Measurements from ENCODE around the gene GUCA2A.
"Not testable (repeated sequence)": the region's sequence is repeated elsewhere in the genome, so short reads cannot be mapped to it uniquely, and the experiment has no call there.

The GUCA2A gene, protein sequence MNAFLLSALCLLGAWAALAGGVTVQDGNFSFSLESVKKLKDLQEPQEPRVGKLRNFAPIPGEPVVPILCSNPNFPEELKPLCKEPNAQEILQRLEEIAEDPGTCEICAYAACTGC

DNA sequence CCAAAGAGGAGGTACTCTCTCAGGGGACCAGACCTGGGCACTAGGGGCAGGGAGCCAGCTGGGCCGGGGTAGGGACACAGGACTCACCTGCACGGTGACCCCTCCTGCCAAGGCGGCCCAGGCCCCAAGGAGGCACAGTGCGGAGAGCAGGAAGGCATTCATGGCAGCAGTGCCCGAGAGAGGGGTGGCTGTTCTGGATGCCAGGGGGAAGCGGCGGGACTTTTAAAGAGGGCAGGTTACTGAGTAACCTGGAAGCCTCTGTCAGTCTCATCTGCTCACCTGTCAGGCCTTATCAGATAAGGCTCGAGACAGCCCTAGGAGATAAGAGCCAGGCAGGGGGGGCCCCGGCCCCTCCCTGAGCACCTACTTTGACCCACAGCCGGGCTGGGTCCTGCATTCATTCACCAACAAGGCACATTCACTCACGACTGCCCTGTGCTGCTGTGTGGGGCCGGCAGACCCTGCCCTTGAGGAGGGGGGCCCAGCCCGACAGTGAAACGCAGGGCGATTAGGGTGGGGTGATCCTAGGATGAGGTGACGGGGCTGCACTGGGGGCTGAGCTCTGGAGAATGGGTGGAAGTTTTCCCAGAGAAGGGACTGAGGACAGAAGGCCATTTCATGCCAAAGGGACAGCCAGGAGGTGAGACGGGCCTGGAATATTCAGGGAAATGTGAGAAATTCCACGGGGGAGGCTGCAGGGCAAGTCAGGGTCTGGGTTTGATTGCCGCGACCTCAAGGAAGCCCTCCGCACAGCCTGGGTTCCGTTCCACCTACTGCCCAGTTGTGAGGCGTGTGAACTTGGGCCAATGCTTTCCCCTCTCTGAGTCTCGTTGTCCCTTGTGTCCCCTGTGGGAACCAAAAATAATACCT lies at the start of gene GUCA2A:
TSS of gene GUCA2A (minus strand) at position 195 of the 870 bp plus-strand sequence. CDS start at position 162, 33 bp downstream.
- DNase-seq (ENCODE audit: low read depth), result no peak

DNA sequence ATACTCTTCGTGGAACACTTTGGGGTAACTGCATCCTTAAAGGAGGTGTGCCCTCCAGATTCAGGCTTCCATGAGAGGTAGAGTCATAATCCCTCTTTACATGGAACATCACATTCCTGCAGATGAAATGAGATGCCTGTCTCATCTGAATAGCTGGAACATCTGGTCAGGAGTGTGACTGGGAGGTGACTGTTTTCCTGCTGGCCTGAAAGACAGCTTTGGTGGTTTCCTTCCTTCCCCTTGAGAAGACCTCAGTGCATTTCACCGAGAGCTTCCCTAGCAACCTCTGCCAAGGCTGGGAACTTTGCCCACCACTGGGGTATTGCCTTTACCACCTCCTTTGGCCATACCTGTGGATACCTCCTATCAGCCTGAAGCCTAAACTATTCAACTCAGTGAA lies 46.7 kb upstream of the GUCA2A start:
- no peak for DNase-seq (ENCODE audit: low read depth)

DNA sequence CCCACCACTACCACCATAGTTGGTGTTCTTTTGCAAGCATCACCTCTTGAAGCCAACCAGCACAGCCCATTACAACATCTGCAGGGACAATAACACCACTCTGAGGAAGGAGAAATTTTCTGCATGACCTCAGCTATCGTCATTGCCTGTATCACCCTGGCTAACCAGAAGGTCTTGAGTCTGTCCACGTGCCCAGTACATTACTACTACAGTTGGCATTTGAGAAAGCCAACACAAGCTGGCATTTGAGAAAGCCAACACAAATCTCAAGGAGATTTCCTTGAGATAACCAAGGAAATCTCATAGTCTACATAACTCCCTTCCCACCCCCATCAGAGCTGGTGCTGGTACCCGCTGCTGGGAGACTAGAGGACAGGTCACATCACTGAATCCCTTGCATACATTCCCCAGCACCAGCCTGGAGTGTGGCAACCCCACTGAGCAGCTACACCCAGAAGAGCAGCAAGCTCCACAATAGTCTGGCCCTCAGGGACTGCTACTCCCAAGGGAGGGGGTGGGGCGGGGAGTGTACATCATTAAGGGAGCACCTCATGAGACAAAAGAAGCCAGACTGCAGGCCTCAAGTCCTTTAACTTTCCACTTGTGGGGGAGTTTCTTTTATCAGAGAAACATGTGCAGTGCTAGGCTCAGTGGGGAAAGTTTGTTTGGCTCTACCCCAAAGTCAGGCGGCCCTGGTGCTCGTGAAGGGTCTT lies 46.0 kb upstream of the GUCA2A start:
- DNase-seq (ENCODE audit: low read depth), result no peak

DNA sequence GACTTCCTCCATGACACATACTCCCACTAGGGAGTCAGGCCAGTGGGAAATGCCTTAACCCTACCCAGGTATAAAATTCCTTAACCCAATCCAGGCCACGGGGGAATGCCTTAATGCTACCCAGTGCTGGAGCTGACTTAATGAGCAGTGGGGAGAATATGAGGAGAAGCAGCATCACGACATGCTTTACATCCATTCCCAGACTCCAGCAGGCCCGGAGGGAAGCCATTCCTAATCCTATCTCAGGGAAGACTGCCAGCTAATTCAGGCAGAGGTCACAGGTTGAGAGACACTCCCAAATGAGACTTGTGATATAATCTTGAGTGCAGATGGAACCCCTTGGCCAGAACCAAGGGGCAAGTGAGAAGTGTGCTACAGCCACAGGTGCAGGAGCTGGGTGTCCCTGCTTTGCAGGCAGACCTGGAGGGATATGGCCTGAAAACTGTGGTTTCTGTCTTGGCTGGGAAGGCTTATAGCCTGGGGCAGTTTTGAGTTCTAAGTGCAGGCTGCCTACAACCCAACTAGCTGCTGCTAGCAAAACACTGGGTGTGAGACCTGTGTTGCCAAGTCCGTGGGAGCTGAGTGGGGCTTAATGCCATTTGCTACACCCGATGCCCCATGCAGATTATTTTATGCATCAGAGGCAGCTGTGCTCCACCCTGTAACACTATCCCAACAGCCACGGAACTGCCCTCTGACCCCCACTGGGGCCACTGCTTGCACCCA lies 45.1 kb upstream of the GUCA2A start:
- peak; percentile 8 for DNase-seq (ENCODE audit: low read depth)

DNA sequence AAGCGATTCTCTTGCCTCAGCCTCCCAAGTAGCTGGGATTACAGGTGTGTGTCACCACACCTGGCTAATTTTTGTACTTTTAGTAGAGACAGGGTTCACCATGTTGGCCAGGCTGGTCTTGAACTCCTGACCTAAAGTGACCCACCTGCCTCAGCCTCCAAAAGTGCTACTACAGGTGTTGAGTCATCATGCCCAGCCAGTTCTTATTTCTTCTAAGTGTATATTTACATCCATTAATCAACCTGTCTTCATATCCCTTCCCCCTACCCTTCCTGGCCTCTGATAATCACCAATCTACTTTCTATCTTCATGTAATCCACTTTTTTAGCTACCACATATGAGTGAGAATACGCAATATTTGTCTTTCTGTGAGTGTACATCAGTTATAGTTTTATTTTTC lies 42.4 kb upstream of the GUCA2A start:
- DNase-seq (ENCODE audit: low read depth), result not testable (repeated sequence)

DNA sequence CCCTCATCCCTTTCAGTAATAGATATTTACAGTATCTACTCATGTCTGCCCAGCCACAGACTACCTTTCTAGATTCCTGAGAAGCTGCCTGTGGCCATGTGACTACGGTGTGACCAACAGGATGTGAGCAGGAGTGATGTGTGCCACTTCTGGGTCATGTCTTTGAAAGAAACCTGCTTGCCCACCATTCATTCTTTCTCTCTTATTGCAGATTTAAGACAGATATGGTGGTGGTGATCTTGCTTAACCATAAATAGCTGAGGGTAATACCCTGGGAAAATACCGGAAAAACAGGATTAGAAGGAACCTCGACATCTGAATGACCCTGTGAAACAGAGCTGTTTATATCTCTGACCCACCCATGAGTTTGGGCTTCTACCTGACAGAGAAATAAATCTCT lies 41.6 kb upstream of the GUCA2A start:
- DNase-seq (ENCODE audit: low read depth), result no peak

DNA sequence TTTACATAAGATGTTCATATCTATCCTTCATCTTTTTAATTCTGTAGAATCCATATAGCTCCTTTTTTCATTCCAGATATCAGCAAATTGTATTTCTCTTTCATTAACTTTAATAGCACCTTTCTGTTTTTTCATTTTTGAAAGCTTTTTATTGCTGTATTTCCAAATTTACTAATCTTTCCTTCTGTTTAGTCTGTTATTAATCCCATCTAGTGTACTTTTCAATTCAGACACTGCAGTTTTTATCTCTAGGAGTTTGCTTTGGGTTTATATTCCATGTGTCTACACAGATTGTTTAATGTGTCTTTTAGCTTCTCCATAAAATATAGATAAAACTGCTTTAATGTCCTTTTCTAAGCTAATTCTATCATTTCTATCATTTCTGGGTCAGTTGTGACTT lies 37.4 kb upstream of the GUCA2A start:
- no peak for DNase-seq (ENCODE audit: low read depth)

DNA sequence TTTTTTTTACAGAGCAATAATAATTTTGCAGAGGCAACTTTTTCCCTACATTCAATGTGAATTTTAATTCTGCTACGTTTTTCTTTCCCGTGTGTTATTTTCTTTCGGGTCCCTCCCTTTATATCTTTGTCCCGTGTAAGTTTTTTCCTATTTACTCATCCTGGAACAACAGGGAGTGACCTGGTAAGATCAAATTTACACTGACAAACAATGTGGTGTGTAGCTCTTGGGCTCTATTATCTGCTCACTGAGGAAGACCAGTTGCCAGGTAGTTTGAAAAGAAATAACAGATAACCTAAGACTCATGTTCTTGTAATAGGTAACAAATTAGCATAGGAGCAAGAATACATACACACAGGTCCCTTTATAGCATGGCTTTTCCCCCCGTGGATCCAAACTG lies 33.7 kb upstream of the GUCA2A start:
- DNase-seq (ENCODE audit: low read depth), result no peak

DNA sequence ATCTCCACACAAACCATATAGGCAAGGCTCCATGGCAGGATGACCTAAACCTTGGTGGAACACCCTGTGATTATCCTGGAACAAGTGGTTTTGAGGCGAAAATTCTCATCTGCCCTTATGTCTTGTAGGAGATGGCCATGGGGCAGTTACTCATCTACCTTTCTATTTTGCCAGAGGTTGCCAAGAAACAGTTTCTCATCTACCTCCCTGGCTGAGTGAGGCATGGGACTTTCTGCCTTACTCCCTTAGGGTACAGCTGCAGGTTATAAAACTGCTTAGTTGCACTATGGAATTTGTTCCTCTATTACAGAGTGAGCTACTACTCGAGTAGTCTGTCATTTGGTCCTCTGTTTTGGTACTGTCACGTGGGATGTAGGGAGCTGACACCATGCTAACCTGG lies 31.3 kb upstream of the GUCA2A start:
- no peak for DNase-seq (ENCODE audit: low read depth)

DNA sequence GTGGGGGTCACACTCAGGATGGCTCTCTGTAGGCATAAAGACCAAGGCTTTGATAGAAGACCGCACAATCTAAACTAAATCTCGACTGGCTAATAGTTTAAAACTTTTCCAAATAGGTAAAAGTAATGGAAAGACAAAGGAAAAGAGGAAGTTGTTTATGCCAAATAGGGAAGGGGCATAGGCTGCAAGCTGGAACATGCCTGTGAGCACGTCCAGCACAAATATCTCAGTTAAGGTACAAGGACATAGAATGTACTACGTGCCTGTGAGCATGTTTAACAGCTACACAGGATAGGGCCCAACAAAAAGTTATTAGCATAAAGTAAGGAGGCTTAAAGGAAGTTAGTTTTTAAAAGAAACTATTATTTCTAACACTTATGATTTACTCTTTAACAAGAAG lies 27.6 kb upstream of the GUCA2A start:
- no peak for DNase-seq (ENCODE audit: low read depth)

DNA sequence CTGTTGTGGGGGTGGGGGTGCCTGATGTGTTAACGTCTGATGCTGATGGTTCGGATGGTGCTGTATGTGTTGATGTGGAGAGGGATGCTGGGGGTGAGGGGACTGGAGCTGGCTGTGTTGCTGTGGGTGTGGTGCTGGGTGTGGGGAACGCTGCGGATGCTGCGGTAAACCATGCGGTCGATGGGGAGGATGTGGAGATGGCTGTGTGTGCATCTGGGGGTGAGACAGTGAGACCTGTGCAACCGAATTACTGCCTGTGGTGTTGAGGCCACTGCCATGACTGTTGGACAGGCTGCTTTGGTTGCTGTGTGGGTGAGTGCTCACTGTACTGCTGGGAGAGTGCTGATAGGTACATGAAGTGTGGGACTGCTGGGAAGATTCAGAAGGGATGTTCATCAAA lies 26.8 kb upstream of the GUCA2A start:
- no peak for DNase-seq (ENCODE audit: low read depth)

DNA sequence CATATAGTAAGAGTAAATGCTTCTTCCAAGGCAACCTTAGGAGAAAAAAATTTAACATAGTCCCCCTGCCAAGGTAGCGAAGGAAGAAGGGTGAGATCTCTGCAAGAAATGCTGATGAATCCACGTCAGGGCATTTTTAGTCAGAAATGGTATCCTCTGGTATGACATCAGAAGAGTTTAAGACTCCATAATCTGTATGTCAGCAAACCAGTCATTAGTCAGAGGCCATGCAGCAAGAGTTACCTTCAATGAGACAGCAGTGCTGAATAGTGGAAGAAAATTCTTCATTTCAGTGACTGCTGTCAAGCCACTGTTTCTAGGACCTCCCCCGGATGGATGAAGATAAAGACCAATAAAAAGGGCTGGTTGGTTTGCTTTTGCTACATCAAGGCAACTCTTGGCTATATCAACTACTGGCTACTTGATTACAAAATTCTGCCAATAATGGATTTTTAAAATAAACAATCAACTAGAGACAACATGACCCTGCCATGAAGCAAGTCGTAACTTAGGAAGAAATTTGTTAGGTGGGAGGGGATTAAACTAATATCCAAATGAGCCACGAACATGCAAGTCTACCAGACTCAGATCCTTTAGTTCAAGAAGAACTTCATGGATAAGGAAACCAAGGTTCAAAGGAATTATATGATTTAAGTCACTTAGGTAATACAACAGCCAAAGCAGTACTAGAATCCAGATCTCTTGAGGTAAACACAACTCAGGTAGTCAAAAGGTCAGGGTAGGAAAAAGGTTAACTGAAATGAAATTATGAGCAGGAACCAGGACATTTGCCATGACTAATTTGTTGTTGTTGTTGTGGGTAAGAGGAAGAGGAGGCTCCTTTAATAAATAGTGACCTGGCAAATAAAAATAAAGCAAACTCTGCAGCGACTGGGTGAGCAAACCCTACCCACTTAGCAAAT lies 25.6 kb upstream of the GUCA2A start:
- DNase-seq (ENCODE audit: low read depth), result no peak

DNA sequence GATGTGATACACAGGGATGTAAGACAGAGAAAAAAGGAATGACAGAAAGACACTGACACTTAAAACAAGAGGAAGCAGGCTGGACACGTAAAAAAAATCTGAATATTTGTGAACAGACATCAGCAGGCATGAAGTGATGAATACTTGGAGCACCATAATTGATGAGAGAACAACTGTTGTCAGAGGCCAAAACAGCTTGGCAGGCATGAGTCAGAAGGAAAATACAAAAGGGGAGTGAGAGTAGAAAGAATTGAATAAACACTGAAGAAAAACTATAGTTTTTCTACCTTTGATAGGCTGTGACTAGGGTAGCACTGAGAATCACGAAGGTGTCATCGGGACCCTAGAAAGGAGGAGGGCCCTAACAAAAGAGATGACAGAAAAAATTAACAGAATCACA lies 21.6 kb upstream of the GUCA2A start:
- DNase-seq (ENCODE audit: low read depth), result no peak

DNA sequence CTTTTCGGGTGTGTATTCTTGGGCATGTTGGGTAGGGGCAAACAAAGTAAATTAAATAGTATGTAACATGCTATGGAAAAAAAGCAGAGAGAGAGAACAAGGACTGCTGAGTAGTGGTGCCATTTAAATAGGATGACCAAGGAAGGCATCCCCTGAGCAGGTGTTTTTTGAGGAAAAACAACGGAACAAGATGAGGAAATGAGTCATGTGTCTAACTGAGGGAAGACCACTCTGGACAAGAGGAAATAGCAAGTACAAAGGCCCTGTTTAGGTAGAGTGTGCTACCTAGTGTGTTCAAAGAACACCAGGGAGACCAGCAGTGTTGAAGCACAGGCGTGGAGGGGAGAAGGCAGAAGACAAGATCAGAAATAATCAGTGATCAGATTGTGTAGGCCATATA lies 20.1 kb upstream of the GUCA2A start:
- no peak for DNase-seq (ENCODE audit: low read depth)

DNA sequence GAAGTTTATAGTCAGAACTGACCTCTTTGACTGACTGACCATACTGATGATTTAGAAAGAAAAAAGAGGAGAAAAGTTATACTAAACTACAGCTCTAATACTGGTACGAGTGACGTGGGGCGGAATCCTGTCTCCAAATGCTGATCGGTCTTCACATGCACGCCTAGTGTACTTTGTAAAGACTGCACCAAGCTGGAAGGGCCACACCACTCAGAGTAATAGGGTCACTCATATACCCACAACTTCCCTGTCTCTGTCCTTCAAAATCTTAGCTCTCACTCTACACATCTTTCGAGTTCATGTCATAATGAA lies 19.4 kb upstream of the GUCA2A start:
- no peak for DNase-seq (ENCODE audit: low read depth)

DNA sequence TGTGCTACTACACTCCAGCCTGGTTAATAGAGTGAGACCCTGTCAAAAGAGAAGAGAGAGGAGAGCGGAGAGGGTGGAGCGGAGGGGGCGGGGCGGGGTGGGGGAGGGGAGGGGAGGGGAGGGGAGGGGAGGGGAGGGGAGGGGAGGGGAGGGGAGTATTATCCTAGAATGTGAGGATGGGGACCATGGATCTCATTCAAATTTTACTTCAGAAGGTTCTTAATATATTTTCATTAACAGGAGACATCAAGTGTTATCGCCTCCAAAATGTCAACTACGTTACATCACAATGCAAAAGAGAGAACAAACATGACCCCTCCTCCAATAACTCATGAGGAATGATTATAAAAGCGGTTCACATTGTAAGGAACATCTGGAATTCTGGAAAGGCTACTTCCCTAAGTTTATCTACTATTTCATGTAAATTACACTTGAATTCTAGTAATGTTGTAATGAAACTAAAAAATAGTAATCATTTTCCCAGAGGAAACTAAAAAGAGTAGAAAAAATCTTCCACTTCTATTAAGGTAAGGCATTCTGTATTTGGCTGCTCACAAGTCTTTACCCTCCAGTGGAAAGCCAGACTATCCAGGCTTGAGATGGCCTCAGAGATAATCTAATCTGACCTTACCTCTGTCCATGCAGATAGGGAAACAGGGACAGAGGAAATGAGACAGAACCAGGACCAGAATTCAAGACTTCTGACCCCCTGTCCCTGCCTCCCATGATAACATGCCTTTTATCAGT lies 18.8 kb upstream of the GUCA2A start:
- no peak for DNase-seq (ENCODE audit: low read depth)

DNA sequence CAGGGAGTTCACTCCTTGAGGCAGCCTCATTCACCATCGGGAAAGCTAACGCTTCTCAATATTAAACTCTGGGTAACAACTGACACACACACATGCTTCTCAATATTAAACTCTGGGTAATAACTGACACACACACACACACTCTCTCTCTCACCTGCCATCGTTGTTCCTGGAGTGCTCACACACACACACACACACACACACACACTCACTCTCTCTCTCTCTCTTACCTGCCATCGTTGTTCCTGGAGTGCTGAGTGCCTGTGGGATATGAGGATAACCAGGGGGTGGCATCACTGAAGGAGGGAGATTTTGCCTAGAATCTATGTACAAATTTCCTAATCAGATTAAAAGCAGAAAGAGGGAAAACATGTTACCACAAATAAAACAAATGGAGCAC lies 17.1 kb upstream of the GUCA2A start:
- DNase-seq (ENCODE audit: low read depth), result no peak

DNA sequence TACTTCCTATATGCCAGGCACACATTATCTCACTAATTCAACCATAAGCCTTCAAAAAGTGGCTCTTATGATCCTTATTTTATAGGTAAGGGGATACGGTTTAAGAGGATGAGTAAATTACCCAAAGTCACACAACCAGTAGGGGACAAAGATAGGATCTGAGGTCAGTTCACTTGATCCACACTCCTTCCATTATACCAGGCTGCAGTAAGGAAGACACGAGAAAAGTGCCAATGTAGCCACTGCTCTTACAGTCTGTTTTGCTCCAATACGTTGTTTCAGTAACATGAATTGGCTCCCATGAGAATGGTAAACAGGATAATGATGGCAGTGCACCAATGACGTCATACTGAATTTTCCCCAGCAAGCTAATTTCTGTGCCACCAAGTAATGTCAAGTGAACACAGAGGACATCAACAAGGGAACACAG lies 15.4 kb upstream of the GUCA2A start:
- no peak for DNase-seq (ENCODE audit: low read depth)

DNA sequence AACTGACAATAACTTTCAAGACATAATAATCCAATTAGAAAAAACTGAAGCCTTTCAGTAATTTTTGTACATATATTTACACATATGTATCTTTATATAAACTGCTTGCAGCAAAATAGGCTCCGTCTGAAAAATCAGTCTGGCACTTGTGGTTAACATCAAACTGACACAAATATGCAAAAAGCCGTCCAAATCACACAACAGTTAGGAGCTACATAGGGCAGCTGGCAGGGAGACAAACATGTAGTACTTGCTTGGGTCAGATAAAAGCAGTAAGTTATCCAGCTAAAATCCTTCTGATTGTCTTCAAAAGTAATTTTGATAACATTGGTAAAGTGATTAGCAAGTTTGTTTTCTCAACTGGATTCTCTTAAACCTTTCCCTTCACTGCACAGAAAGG lies 14.7 kb upstream of the GUCA2A start:
- DNase-seq (ENCODE audit: low read depth), result peak; percentile 47

DNA sequence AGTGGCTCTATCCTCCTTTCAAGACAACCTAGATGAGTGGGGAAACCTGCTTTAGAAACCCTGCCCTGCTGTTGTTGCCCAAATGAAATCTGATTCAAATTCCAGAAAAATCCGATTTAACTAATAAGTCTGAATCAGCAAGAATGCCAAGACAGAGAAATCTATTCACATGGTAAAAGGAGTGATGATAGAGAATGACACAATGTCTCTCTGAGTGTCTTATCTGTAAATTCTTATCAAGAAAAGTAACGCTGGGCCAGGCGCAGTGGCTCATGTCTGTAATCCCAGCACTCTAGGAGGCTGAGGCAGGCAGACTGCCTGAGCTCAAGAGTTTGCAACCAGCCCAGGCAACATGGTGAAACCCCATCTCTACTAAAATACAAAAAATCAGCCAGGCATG lies 13.7 kb upstream of the GUCA2A start:
- DNase-seq (ENCODE audit: low read depth), result no peak

DNA sequence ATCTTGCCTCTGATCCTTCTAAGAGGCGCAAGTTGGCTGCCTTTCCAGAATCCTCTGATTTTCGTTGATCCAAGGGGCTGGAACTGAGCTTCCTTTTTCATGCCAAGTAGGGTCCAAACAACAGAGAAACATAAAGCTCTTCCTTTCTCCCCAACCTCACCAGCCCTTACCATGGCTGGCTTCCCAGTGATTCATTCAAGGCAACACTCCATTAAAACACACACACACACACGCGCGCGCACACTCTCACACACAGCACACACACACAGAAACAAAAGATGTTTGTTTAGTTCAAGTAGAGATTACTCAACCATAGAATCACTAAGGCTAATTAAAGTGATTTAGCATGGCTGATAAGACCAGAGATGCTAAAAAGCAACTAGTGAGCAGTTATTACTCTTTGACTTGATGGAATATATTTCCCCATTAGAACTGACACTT lies 13.0 kb upstream of the GUCA2A start:
- DNase-seq (ENCODE audit: low read depth), result peak; percentile 65
